Vagina (tissue), 2 donors: ENCODE measurements around the gene MPIG6B.

Source experiments
- CTCF ChIP-seq, 3 experiments: fragments of 450-650 bp in 2 of 3; fragments of 200-600 bp in 1 of 3; sonication (generic) in 1 of 3; IDR thresholded peaks; one replicate each; pipeline ENCODE4 v1.5.1; 2017 to 2019; ENCODE audit warnings: antibody characterized with exemption in 3 of 3, mild to moderate bottlenecking in 2 of 3, moderate library complexity in 2 of 3
- POLR2A ChIP-seq, 2 donors: fragments of 450-650 bp; IDR thresholded peaks; one replicate each; pipeline ENCODE4 v1.6.1; 2017; ENCODE audit warnings: antibody characterized with exemption in 2 of 2, mild to moderate bottlenecking in 2 of 2, moderate library complexity in 2 of 2
- POLR2AphosphoS5 ChIP-seq, 2 donors: sonication (generic); formaldehyde crosslinking; IDR thresholded peaks; one replicate each; pipeline ENCODE4 v1.9.0; 2017; ENCODE audit warnings: antibody characterized with exemption in 2 of 2, mild to moderate bottlenecking in 2 of 2, low read depth in 1 of 2; ENCODE audit not compliant: insufficient read depth in 1 of 2

GRCh38 chr6:31752739-31753319, 29.7 kb downstream of the MPIG6B start:
- no peak for TF ChIP-seq CTCF (IDR thresholded peaks at IDR 0.05)
- TF ChIP-seq POLR2AphosphoS5 (IDR thresholded peaks at IDR 0.05; ENCODE audit: insufficient read depth in 1 of 2, low read depth in 1 of 2) = no peak
- TF ChIP-seq POLR2A (IDR thresholded peaks at IDR 0.05) = no peak
